NCI-H2081 (cell line): Measurements from ENCODE around the gene TRMT44.

Source experiments
- DNase-seq, 2 experiments: peaks; one replicate each; lab custom pipeline; 2025; lab: John Stamatoyannopoulos, UW

The TRMT44 gene

DNA sequence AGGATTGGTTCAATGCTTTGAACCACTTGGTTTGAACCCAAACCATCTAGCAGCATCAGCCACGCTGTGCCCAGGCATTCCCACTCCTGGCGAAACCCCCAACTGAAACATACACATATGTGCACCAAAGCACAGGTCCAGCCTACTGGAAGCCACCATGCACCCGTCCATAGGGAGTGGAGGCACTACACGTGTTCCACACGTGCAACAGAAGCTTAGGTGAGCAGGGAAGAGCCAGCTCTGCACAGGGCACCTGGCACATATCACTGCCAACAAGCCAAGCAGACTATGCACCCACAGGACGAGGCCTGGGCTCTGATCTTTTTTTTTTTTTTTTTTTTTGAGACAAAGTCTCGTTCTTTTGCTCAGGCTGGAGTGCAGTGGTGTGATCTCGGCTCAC, 73.4 kb downstream of the TRMT44 start:
- no peak for DNase-seq

- no peak for DNase-seq
These were observed 73.8 kb downstream of the TRMT44 start for GRCh38 chr4:8514391-8514790.

DNA sequence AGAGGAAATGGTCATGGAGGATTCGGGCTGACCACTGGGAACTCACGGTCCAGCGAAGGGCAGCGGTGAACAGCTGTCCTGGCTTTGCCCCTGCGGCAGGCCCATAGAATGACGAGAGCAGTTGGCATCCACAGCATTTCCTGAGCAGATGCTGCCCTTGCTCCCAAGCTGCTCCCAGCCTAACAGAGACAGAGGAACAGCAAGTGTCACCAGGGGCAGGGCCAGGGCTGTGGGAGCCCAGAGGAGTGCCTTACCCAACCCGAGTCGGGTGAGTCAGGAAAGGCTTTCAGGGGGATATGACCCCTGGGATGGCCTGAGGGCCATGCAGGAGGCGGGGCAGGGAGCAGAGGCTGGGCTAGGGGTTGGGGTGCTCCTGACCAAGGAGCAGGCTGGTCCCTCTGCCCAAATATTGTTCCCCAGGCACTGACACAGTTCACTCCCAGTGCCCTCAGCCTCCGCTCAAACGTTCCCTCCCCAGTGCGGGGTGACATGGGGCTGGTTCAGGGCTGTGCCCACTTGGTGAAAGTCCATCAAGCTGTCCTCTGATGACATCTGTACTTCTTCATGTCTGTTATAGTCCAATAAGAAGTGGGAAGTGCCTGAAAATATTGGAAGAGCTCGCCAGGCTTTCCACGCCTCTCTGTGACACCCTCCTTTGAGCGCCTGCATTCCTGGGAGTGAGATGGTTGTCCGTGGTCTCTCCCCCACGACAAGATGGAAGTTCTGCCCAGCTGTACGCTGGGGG, 74.9 kb downstream of the TRMT44 start:
- DNase-seq = no peak

- no peak for DNase-seq
These were observed 75.5 kb downstream of the TRMT44 start for GRCh38 chr4:8516061-8516573.

GRCh38 chr4:8516996-8517550, 76.5 kb downstream of the TRMT44 start:
- no peak for DNase-seq

GRCh38 chr4:8517946-8518345, 77.4 kb downstream of the TRMT44 start:
- no peak for DNase-seq

DNA sequence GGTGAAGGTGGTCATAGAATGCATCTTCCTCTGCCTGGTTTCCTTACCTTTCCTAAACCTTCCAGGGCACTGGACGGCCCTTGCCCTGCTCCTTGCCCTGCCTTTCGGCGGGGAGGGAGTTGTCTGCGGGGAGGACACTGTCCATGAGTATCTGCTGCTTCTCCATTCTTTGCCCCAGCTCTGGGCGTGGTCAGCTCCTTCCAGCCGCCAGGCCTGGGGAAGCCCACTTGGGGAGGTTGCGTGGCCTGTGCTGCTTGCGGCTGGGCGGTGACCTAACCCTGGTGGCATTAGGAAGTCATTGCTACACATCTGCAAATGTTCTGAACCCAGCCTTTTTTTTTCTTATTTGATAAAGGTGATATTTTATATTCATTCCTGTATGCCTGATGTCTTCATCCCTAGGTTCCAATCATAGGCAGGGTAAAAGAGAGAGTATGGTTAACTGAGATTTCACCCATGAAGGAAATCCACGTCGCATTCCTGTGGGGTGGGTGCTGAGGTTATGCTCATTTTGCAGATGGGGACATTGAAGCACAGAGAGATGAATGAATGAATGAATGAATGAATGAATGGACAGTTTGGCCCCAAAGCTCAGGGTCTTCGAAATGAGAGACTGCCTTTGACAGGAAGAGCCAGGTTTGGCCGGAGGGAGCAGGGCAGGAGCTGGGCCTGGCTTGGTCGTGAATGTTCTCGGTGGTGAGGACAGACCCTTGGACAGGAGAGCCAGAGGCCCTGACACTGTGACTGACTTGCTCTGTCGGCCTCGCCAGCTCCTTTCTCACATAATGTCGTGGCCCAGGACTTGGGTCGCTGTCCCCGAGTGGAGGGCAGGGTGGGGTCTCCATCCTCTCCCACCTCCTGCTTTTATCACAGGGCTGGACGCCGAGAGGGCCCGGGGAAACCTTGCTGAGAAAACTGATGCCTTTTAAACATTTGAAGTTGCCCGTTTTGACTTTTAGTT, 81.9 kb downstream of the TRMT44 start:
- DNase-seq = no peak

- DNase-seq = no peak
These were observed 82.6 kb downstream of the TRMT44 start for GRCh38 chr4:8523175-8523574.

- DNase-seq = no peak
These were observed 83.2 kb downstream of the TRMT44 start for GRCh38 chr4:8523766-8524165.

- DNase-seq = no peak
These were observed 84.2 kb downstream of the TRMT44 start for GRCh38 chr4:8524595-8525382.

DNA sequence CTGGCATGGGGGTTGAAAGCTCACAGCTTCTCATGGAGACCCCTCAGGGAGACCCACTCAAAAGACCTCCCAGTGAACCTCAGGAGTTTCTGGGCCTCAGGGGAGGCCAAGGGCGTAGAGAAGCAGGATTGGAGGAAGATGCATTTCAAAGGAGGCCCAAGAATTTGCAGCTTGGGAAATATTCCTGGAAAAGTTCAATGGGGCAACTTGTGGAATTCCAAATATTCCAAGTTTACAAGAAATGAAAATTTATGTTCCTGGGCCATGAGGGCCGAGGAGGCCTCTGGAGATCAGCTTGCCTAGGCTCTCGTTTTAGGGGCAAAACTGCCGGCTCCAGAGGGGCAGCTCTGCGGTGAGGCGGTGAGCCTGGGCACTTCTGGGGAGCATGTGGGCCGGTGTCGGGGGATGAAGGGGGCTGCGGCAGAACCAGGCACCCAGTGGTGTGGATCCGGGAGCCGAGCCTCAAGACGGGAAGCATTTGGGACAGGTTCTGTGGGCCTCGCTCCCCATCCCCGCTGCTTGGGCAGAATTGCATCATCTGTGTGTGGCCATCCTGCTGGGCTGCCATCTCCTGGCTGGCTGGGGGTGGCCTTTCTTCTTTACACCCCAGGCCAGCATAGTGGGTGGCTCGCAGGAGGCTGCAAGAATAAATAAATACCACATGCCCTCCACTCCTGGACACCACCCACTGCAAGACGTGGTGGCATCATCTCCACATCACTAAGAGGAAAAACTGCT, 85.0 kb downstream of the TRMT44 start:
- DNase-seq = no peak
